Neuronal stem cell (in vitro differentiated cells): ENCODE results near the gene RNU6-7.

Experiments
- DNase-seq: peaks from one replicate; pipeline ENCODE4 v3.0.0-alpha.2; 2013; ENCODE audit warnings: low spot score
- H2AFZ ChIP-seq: one replicate; pipeline ENCODE4 v1.6.1; 2013; ENCODE audit warnings: mild to moderate bottlenecking, low read length, inconsistent platforms
- H2AK5ac ChIP-seq: 2 replicates; pipeline ENCODE4 v1.6.1; 2013; ENCODE audit warnings: low read depth, mild to moderate bottlenecking, inconsistent platforms, low read length, moderate library complexity, mixed read lengths
- H2BK120ac ChIP-seq: 2 replicates; pipeline ENCODE4 v1.6.1; 2013; ENCODE audit warnings: low read depth, mild to moderate bottlenecking, inconsistent platforms, low read length, moderate library complexity, mixed read lengths
- H2BK12ac ChIP-seq: one replicate; pipeline ENCODE4 v1.6.1; 2013; ENCODE audit warnings: low read length, inconsistent platforms
- H2BK15ac ChIP-seq: 2 replicates; pipeline ENCODE4 v1.6.1; 2013; ENCODE audit warnings: mild to moderate bottlenecking, low read length, inconsistent platforms, mixed read lengths
- H2BK5ac ChIP-seq: one replicate; pipeline ENCODE4 v1.6.1; 2013; ENCODE audit warnings: inconsistent platforms, mild to moderate bottlenecking, low read length, moderate library complexity
- H3K14ac ChIP-seq: one replicate; pipeline ENCODE4 v1.6.1; 2013; ENCODE audit warnings: low read length, inconsistent platforms
- H3K18ac ChIP-seq: 2 replicates; pipeline ENCODE4 v1.6.1; 2013; ENCODE audit warnings: low read length, inconsistent platforms
- H3K23ac ChIP-seq: 2 replicates; pipeline ENCODE4 v1.6.1; 2013; ENCODE audit warnings: low read depth, mild to moderate bottlenecking, mixed read lengths, low read length, inconsistent platforms; ENCODE audit not compliant: poor library complexity
- H3K27ac ChIP-seq: replicated peaks from 3 replicates; pipeline ENCODE4 v1.5.1; 2013; ENCODE audit warnings: low read length, inconsistent platforms
- H3K27me3 ChIP-seq, 3 experiments: 2 replicates each; pipeline ENCODE4 v1.6.1; 2013; ENCODE audit warnings: low read length in 3 of 3, mild to moderate bottlenecking in 2 of 3, inconsistent platforms in 1 of 3, low read depth in 1 of 3, mixed read lengths in 1 of 3, moderate library complexity in 1 of 3; ENCODE audit not compliant: control insufficient read depth in 3 of 3, insufficient read depth in 3 of 3
- H3K36me3 ChIP-seq, 2 donors: replicated peaks in 1 of 2; 2 replicates each; pipeline ENCODE4 v1.6.1; 2013; ENCODE audit warnings: low read length in 2 of 2; ENCODE audit not compliant: control insufficient read depth in 2 of 2, insufficient read depth in 2 of 2
- H3K4ac ChIP-seq: 2 replicates; pipeline ENCODE4 v1.6.1; 2013; ENCODE audit warnings: inconsistent platforms, mild to moderate bottlenecking, low read length, moderate library complexity
- H3K4me1 ChIP-seq, 2 donors: 1 replicate in 1 of 2; 2 replicates in 1 of 2; pipeline ENCODE4 v1.6.1; 2013; ENCODE audit warnings: low read length in 2 of 2, low read depth in 1 of 2; ENCODE audit not compliant: control insufficient read depth in 2 of 2, insufficient read depth in 1 of 2
- H3K4me2 ChIP-seq: one replicate; pipeline ENCODE4 v1.6.1; 2013; ENCODE audit warnings: mild to moderate bottlenecking, low read length, inconsistent platforms; ENCODE audit not compliant: insufficient read depth, poor library complexity, severe bottlenecking
- H3K4me3 ChIP-seq, 2 donors: 2 replicates each; pipeline ENCODE4 v1.5.1; 2013; ENCODE audit warnings: low read length in 2 of 2, mild to moderate bottlenecking in 2 of 2, inconsistent platforms in 1 of 2, moderate library complexity in 1 of 2
- H3K79me1 ChIP-seq: one replicate; pipeline ENCODE4 v1.6.1; 2013; ENCODE audit warnings: low read depth, mild to moderate bottlenecking, inconsistent platforms, low read length, moderate library complexity
- H3K9ac ChIP-seq: one replicate; pipeline ENCODE4 v1.6.1; 2013; ENCODE audit warnings: mild to moderate bottlenecking, low read depth, low read length, inconsistent platforms; ENCODE audit not compliant: poor library complexity
- H3K9me3 ChIP-seq, 2 donors: replicated peaks in 1 of 2; 2 replicates each; pipeline versions ENCODE3 to v1.6.1; 2013; ENCODE audit warnings: low read length in 2 of 2, mild to moderate bottlenecking in 2 of 2, inconsistent platforms in 1 of 2, low read depth in 1 of 2, mixed read lengths in 1 of 2, moderate library complexity in 1 of 2; ENCODE audit not compliant: control insufficient read depth in 2 of 2, insufficient read depth in 1 of 2
- H4K8ac ChIP-seq: one replicate; pipeline ENCODE4 v1.6.1; 2013; ENCODE audit warnings: low read depth, mild to moderate bottlenecking, inconsistent platforms, low read length, moderate library complexity
- H4K91ac ChIP-seq: one replicate; pipeline ENCODE4 v1.6.1; 2013; ENCODE audit warnings: low read length, low read depth, mild to moderate bottlenecking, inconsistent platforms; ENCODE audit not compliant: poor library complexity
- WGBS, 2 donors: extraction: QIAGEN DNeasy Blood & Tissue Kit; methylation state at CpG; one replicate each; pipeline ENCODE4 v1.1.7; 2013; ENCODE audit warnings: missing lambda C conversion rate in 2 of 2, mixed read lengths in 1 of 2; ENCODE audit not compliant: insufficient read length in 2 of 2, insufficient replicate concordance in 1 of 2; ENCODE audit errors: extremely low coverage in 2 of 2; 5-methylcytosine and 5-hydroxymethylcytosine counted together

The RNU6-7 gene

DNA sequence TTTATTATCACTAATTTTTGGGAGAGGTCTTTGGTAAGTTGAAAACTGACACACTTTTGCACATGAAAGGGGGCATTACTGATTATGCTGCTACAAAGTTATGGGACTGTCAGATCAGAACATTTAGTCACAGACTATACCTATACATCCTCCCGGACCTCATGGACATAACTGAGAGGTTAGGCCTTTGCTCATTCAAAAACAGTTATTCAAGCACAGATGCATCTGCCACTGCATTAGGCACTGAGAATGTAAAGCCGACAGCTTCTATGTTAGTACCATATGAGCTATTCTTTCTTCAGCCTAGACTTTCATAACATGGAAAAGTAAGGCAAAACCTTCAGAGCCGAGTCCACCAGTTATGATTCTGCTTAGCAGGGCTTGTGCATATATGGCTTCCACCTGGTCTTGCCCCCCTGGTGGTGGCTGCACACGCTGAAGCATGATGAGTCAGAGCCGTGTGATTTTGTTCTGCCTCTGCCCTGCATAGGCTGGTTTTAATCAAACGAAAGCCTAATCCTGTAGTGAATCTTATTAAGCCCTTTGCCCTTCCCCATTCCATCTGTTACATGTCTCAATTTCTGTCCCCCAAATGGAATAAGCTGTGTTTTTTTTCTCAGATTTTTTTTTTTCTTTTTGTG, 23.0 kb downstream of the RNU6-7 start:
- H2BK15ac ChIP-seq = no peak overlapping the region
- DNase-seq = no peak
- no peaks in the 10 kb centered on the region for H3K9me3 ChIP-seq

DNA sequence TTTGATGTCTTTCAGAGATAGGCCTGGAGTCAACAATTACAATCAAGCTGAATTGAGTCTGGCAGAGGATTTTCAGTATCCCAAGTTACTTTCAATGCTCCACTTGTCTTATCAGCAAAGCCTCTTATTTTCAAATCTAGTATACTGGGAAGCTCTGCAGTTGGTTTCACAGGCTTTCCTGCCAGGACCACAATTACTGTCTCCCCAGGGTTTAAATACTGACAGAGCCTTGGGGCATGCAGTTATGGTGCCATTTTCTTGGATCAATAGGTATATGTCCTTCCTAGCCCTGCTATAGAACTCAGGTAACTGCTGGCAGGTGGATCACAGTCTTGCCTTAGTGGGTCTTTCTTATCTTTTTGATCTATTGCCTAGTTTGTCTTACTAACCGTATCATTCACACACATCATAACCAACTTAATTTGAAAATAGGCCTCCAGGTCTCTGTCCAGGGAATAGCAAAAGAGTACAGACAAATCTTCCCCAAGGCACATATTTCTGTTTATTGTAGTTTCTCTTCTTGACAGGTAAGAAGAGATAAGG, 23.6 kb downstream of the RNU6-7 start:
- H3K4me3 ChIP-seq = no peak overlapping the region
- H4K91ac ChIP-seq = no peak overlapping the region
- H3K79me1 ChIP-seq = no peaks in the 10 kb centered on the region
- no peaks in the 10 kb centered on the region for H3K4me1 ChIP-seq
- no peak overlapping the region for H3K9ac ChIP-seq
- no peak overlapping the region for H3K4ac ChIP-seq
- H2BK120ac ChIP-seq = no peak overlapping the region
- H3K4me2 ChIP-seq = no peak overlapping the region
- H3K27ac ChIP-seq = no peak overlapping the region
- no peak overlapping the region for H3K14ac ChIP-seq
- H4K8ac ChIP-seq = no peak overlapping the region
- no peak overlapping the region for H2BK5ac ChIP-seq
- H2AK5ac ChIP-seq = no peak overlapping the region
- H3K23ac ChIP-seq = no peak overlapping the region
- peaks cover 0 to 21% (median 0%) of the 10 kb centered on the region in 3 experiments for H3K27me3 ChIP-seq
- WGBS, 2 donors = no CpG with 5 or more reads among the region's 1 CpG
- no peak overlapping the region for H2AFZ ChIP-seq
- H3K36me3 ChIP-seq = no peaks in the 10 kb centered on the region
- H3K9me3 ChIP-seq = no peaks in the 10 kb centered on the region
- H2BK12ac ChIP-seq = no peak overlapping the region
- no peak for DNase-seq
- no peak overlapping the region for H2BK15ac ChIP-seq
- no peak overlapping the region for H3K18ac ChIP-seq

More for the DNA sequence above, 23.0 kb downstream of the RNU6-7 start:
- H3K4me2 ChIP-seq = no peak overlapping the region
- no peak overlapping the region for H2BK120ac ChIP-seq
- no peak overlapping the region for H3K4me3 ChIP-seq
- no peak overlapping the region for H2BK12ac ChIP-seq
- H3K18ac ChIP-seq = no peak overlapping the region
- peak overlapping the region; percentile 9 for H2AFZ ChIP-seq
- H3K9ac ChIP-seq = no peak overlapping the region
- no peaks in the 10 kb centered on the region for H3K36me3 ChIP-seq
- no peak overlapping the region for H4K8ac ChIP-seq
- H3K4me1 ChIP-seq = no peaks in the 10 kb centered on the region
- no CpG with 5 or more reads among the region's 6 CpGs for WGBS, 2 donors
- H4K91ac ChIP-seq = no peak overlapping the region
- H2AK5ac ChIP-seq = no peak overlapping the region
- no peak overlapping the region for H3K14ac ChIP-seq
- H2BK5ac ChIP-seq = no peak overlapping the region
- H3K4ac ChIP-seq = no peak overlapping the region
- no peak overlapping the region for H3K23ac ChIP-seq
- peaks cover 0 to 17% (median 0%) of the 10 kb centered on the region in 3 experiments for H3K27me3 ChIP-seq
- H3K27ac ChIP-seq = no peak overlapping the region
- no peaks in the 10 kb centered on the region for H3K79me1 ChIP-seq

DNA sequence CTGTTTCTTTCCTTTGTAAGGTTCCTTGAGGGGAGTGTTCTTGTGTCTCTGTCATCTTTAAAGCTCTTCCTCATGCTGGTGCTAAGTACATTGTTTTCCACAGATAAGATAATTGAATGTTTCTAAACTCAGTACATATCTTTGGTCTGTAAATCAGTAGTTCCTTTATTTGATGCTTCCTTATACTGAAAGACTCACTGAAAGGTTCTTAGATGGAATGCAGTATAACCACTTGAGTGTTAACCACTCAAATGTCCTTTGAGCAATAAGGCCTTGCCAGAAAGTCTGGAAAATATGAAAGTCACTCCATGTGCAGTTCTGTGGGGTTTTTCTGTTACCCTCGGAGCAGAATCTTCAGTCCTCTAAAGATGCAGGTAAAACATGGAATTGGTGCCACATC, 24.2 kb downstream of the RNU6-7 start:
- H2BK12ac ChIP-seq = no peak overlapping the region
- no CpG with 5 or more reads among the region's 1 CpG for WGBS, 2 donors
- H3K27ac ChIP-seq = no peak overlapping the region
- no peak overlapping the region for H3K18ac ChIP-seq
- H3K9me3 ChIP-seq = no peaks in the 10 kb centered on the region
- H4K91ac ChIP-seq = no peak overlapping the region
- H3K9ac ChIP-seq = no peak overlapping the region
- H3K36me3 ChIP-seq = no peaks in the 10 kb centered on the region
- H3K4me3 ChIP-seq = no peak overlapping the region
- no peak overlapping the region for H3K23ac ChIP-seq
- no peak overlapping the region for H2BK5ac ChIP-seq
- no peaks in the 10 kb centered on the region for H3K4me1 ChIP-seq
- H3K79me1 ChIP-seq = no peaks in the 10 kb centered on the region
- no peak overlapping the region for H3K4me2 ChIP-seq
- H2AK5ac ChIP-seq = no peak overlapping the region
- no peak for DNase-seq
- no peak overlapping the region for H2BK120ac ChIP-seq
- peaks cover 0 to 24% (median 0%) of the 10 kb centered on the region in 3 experiments for H3K27me3 ChIP-seq
- H3K4ac ChIP-seq = no peak overlapping the region
- H3K14ac ChIP-seq = no peak overlapping the region
- no peak overlapping the region for H4K8ac ChIP-seq
- no peak overlapping the region for H2AFZ ChIP-seq
- no peak overlapping the region for H2BK15ac ChIP-seq

DNA sequence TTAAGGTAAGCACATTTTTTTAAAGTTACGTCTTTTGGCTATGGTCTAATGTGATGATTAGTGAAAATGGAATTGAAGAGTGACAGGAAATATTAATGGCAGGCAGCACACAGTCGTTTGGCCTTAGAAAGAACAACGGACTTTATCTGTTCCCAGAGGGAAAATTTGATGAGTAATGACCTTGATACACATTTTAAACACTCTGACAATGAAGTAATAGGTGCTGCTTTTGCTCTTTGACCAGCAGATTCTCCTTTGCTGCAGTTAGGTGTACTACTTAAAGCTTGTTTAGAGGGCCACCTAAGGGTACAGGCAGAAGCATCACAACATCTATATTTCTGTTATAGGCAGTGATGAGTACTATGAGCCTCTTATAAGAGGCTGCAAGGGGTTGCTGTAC, 28.3 kb downstream of the RNU6-7 start:
- H2BK12ac ChIP-seq = no peak overlapping the region
- H3K14ac ChIP-seq = no peak overlapping the region
- H3K36me3 ChIP-seq = no peaks in the 10 kb centered on the region
- no peak overlapping the region for H2AK5ac ChIP-seq
- H2BK5ac ChIP-seq = no peak overlapping the region
- no peaks in the 10 kb centered on the region for H3K79me1 ChIP-seq
- WGBS, 2 donors = no CpG with 5 or more reads among the region's 3 CpGs
- peaks cover 0 to 18% (median 0%) of the 10 kb centered on the region in 3 experiments for H3K27me3 ChIP-seq
- H3K9me3 ChIP-seq = no peaks in the 10 kb centered on the region
- H3K18ac ChIP-seq = no peak overlapping the region
- H3K23ac ChIP-seq = no peak overlapping the region
- no peak overlapping the region for H3K4me2 ChIP-seq
- no peak overlapping the region for H4K8ac ChIP-seq
- H2BK15ac ChIP-seq = no peak overlapping the region
- no peak overlapping the region for H3K9ac ChIP-seq
- no peak overlapping the region for H2BK120ac ChIP-seq
- no peak for DNase-seq
- H3K27ac ChIP-seq = no peak overlapping the region
- no peak overlapping the region for H2AFZ ChIP-seq
- H3K4ac ChIP-seq = no peak overlapping the region
- H3K4me3 ChIP-seq = no peak overlapping the region
- H3K4me1 ChIP-seq = no peaks in the 10 kb centered on the region
- H4K91ac ChIP-seq = no peak overlapping the region
